ENCODE data around the gene KIAA1755. TPM values are rescaled to one million over a fixed set of nuclear protein-coding genes. Genes with fewer than 3 reads are reported as not detected.

KIAA1755 gene
- total and polyA plus RNA-seq, 10 of the 15 experiments (the other 5 are each of a cell fraction or from before 2014, with no cell fraction given) = not detected

- H3K27ac ChIP-seq (ENCODE audit: control insufficient read depth, insufficient read depth) = no peak overlapping the region
- no peaks in the 10 kb centered on the region for H3K79me2 ChIP-seq (ENCODE audit: control insufficient read depth, insufficient read depth, low read length)
- H4K20me1 ChIP-seq (ENCODE audit: control insufficient read depth, insufficient read depth) = no peaks in the 10 kb centered on the region
- FAIRE-seq (no peak), DNase-seq (ENCODE audit: low read depth, low spot score) (no peak), ATAC-seq (no peak)
- no peaks in the 10 kb centered on the region for H3K36me3 ChIP-seq (ENCODE audit: control insufficient read depth in 2 of 2, insufficient read depth in 2 of 2, low read length in 1 of 2)
- no peaks in the 10 kb centered on the region; a peak in 1 of 4 replicates for H3K27me3 ChIP-seq (replicated peaks in 1 of 2; ENCODE audit: control insufficient read depth in 2 of 2, insufficient read depth in 2 of 2, low read length in 1 of 2)
- BruUV-seq (replicated peaks) = no TSS peak
- ChIA-PET RAD21 (ENCODE audit: unreplicated experiment) (interaction anchor here (1.1 to 1.4 kb wide), 2 partner anchors 102 to 154 kb away, joined by 4 to 5 read pairs; no protein-coding TSS in a partner anchor), POLR2A (no interaction called here), CTCF (interaction anchor here (0.6 to 14.4 kb wide), 4 partner anchors 19 to 820 kb away, joined by 3 to 404 read pairs (median 3); no protein-coding TSS in a partner anchor), SMC1A (ENCODE audit: uncharacterized antibody, unreplicated experiment) (interaction anchor here (0.8 to 1.0 kb wide), 2 partner anchors 9 to 157 kb away, joined by 3 read pairs; no protein-coding TSS in a partner anchor)
- no peaks in the 10 kb centered on the region for H3K9me3 ChIP-seq (replicated peaks; ENCODE audit: control insufficient read depth, insufficient read depth, low read length)
- H2AFZ ChIP-seq (ENCODE audit: control insufficient read depth, low read depth, low read length) = no peak overlapping the region
- intact Hi-C loops (cut with micrococcal nuclease; ENCODE audit: unreplicated experiment) = no loop called here
- in situ Hi-C loops (cut with MboI) = loop anchor here (5.0 kb wide), 1 partner anchor 157 kb away; no protein-coding TSS in a partner anchor
- H3K4me1 ChIP-seq (ENCODE audit: control insufficient read depth, insufficient read depth, low read length) = no peaks in the 10 kb centered on the region
- H3K4me3 ChIP-seq = no peak overlapping the region
- no peak overlapping the region for H3K9ac ChIP-seq (ENCODE audit: control insufficient read depth, insufficient read depth, low read length)
- 38% methylated on average over 19 of the region's 19 CpGs for WGBS (ENCODE audit: insufficient coverage, insufficient replicate concordance, low lambda C conversion rate, missing lambda C conversion rate)
- H3K4me2 ChIP-seq (ENCODE audit: control insufficient read depth, insufficient read depth) = no peak overlapping the region
- TF ChIP-seq, protein P1, sequence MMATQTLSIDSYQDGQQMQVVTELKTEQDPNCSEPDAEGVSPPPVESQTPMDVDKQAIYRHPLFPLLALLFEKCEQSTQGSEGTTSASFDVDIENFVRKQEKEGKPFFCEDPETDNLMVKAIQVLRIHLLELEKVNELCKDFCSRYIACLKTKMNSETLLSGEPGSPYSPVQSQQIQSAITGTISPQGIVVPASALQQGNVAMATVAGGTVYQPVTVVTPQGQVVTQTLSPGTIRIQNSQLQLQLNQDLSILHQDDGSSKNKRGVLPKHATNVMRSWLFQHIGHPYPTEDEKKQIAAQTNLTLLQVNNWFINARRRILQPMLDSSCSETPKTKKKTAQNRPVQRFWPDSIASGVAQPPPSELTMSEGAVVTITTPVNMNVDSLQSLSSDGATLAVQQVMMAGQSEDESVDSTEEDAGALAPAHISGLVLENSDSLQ (IDR thresholded peaks at IDR 0.05) = no peak
- TF ChIP-seq BRCA1 (IDR thresholded peaks at IDR 0.05; ENCODE audit: low read depth, low read length) = no peak
- TF ChIP-seq GATAD2B (conservative IDR thresholded peaks at IDR 0.05; ENCODE audit: low read depth) = no peak
- TF ChIP-seq KDM1A (IDR thresholded peaks at IDR 0.05; ENCODE audit: borderline replicate concordance) = no peak
- TF ChIP-seq MXI1 (IDR thresholded peaks at IDR 0.05; ENCODE audit: low read depth, low read length) = no peak
- no peak for TF ChIP-seq RCOR1 (conservative IDR thresholded peaks at IDR 0.05; ENCODE audit: low read depth, low read length)
- TF ChIP-seq HDAC6 (IDR thresholded peaks at IDR 0.05; ENCODE audit: unreplicated experiment) = no peak
- TF ChIP-seq USF2 (IDR thresholded peaks at IDR 0.05; ENCODE audit: borderline replicate concordance, low read depth, low read length) = no peak
- no peak for TF ChIP-seq ZBTB33 (IDR thresholded peaks at IDR 0.05)
- TF ChIP-seq BCLAF1 (IDR thresholded peaks at IDR 0.05) = no peak
- TF ChIP-seq ATF2 (IDR thresholded peaks at IDR 0.05; ENCODE audit: low read length) = no peak
- no peak for TF ChIP-seq HSF1 (IDR thresholded peaks at IDR 0.05; ENCODE audit: low read depth, low read length)
Observed at GRCh38 chr20:38214256-38215193, 46.0 kb downstream of the KIAA1755 start.

All from GM12878 (cell line).